K562 (cell line): ENCODE measurements around the gene NDRG4. TPM values are rescaled to one million over a fixed set of nuclear protein-coding genes. Genes with fewer than 3 reads are reported as not detected.

Experiments used
- ATAC-seq: fragments of 200-7000 bp; cut with Tn5 transposase; 3 replicates; pipeline ENCODE4 v1.9.1; 2020; ENCODE audit warnings: moderate library complexity
- BruUV-seq: library from RNA; stranded (reverse); fragments of 400-500 nt; replicated peaks from 2 replicates; lab custom pipeline; 2021; lab: Mats Ljungman, UMichigan
- CTCF ChIA-PET: fragments of 300-600 bp; formaldehyde crosslinking; extraction: SDS; loops from one replicate; lab custom pipeline; 2021; ENCODE audit warnings: low intra/inter-chr PET ratio; lab: Yijun Ruan, JAX
- POLR2A ChIA-PET: fragments of 300-600, 350-650 bp; sonication (Branson Sonifier 250); formaldehyde crosslinking; extraction: SDS; loops from one replicate; lab custom pipeline; 2021; ENCODE audit warnings: antibody characterized with exemption, inconsistent platforms; lab: Yijun Ruan, JAX
- DNase-seq, 4 experiments: peaks; one replicate each; pipeline versions ENCODE4 v3.0.0 to v3.0.0-alpha.2; 2011 to 2018; ENCODE audit warnings: low spot score in 3 of 4, mixed read lengths in 3 of 4; ENCODE audit errors: extremely low read depth in 1 of 4
- FAIRE-seq: peaks from 2 replicates; lab custom pipeline; 2011; peaks lifted over from hg19 to GRCh38; lab: Jason Lieb, UNC
- H2AFZ ChIP-seq: 2 replicates; pipeline ENCODE4 v1.6.0; 2011; ENCODE audit warnings: low read depth, low read length, control low read depth, inconsistent platforms
- H3K27ac ChIP-seq: fragments of 200-600 bp; 3 replicates; pipeline ENCODE4 v1.8.0; 2011; ENCODE audit warnings: low read depth, mild to moderate bottlenecking, control low read depth, inconsistent platforms, low read length, moderate library complexity, mixed read lengths; ENCODE audit errors: extremely low read depth
- H3K27me3 ChIP-seq, 2 experiments: fragments of 300-600 bp in 1 of 2; 2 replicates in 1 of 2; 3 replicates in 1 of 2; pipeline versions ENCODE4 v1.6.0 to v1.8.0; 2011; ENCODE audit warnings: inconsistent platforms in 2 of 2, low read length in 2 of 2, mild to moderate bottlenecking in 1 of 2, mixed read lengths in 1 of 2, moderate library complexity in 1 of 2; ENCODE audit not compliant: control insufficient read depth in 2 of 2, insufficient read depth in 2 of 2
- H3K36me3 ChIP-seq: fragments of 300-600 bp; 3 replicates; pipeline ENCODE4 v1.8.0; 2011; ENCODE audit warnings: mild to moderate bottlenecking, low read length, inconsistent platforms; ENCODE audit not compliant: control insufficient read depth, insufficient read depth
- H3K4me1 ChIP-seq, 2 experiments: fragments of 200-600 bp in 1 of 2; replicated peaks in 1 of 2; 2 replicates in 1 of 2; 3 replicates in 1 of 2; pipeline versions ENCODE4 v1.5.1 to v1.8.0; 2011; ENCODE audit warnings: inconsistent platforms in 2 of 2, low read length in 2 of 2, mild to moderate bottlenecking in 1 of 2, mixed read lengths in 1 of 2, moderate library complexity in 1 of 2; ENCODE audit not compliant: control insufficient read depth in 2 of 2, insufficient read depth in 2 of 2
- H3K4me2 ChIP-seq: 2 replicates; pipeline ENCODE4 v1.6.1; 2011; ENCODE audit warnings: low read length, control low read depth, inconsistent platforms, mixed read lengths; ENCODE audit not compliant: insufficient read depth
- H3K4me3 ChIP-seq: fragments of 200-600 bp; sonication (generic), shearing (Covaris generic); 2 replicates; pipeline ENCODE4 v1.5.1; 2016; ENCODE audit warnings: control low read depth, inconsistent platforms
- H3K79me2 ChIP-seq: fragments of 200-600 bp; 3 replicates; pipeline ENCODE4 v1.8.0; 2011; ENCODE audit warnings: low read length, inconsistent platforms; ENCODE audit not compliant: control insufficient read depth, insufficient read depth
- H3K9ac ChIP-seq, 2 experiments: 2 replicates each; pipeline versions ENCODE4 v1.6.0 to v1.6.1; 2011; ENCODE audit warnings: low read depth in 2 of 2, low read length in 2 of 2, control low read depth in 1 of 2, inconsistent platforms in 1 of 2, mild to moderate bottlenecking in 1 of 2, mixed read lengths in 1 of 2; ENCODE audit not compliant: insufficient read depth in 1 of 2
- H3K9me1 ChIP-seq: one replicate; pipeline ENCODE4 v1.6.0; 2011; ENCODE audit warnings: inconsistent platforms, mild to moderate bottlenecking, low read length, moderate library complexity; ENCODE audit not compliant: control insufficient read depth, insufficient read depth
- H3K9me3 ChIP-seq: replicated peaks from 2 replicates; pipeline ENCODE4 v1.5.1; 2011; ENCODE audit warnings: low read depth, low read length, inconsistent platforms; ENCODE audit not compliant: control insufficient read depth, insufficient read depth
- H4K20me1 ChIP-seq: replicated peaks from 2 replicates; pipeline ENCODE4 v1.6.1; 2011; ENCODE audit warnings: low read length, inconsistent platforms, mixed read lengths; ENCODE audit not compliant: control insufficient read depth, insufficient read depth
- BHLHE40 ChIP-seq: IDR thresholded peaks from 2 replicates; pipeline ENCODE4 v1.6.1; 2011; ENCODE audit warnings: low read length, improper control_type of control experiment
- DPF2 ChIP-seq: fragments of 450-650 bp; IDR thresholded peaks from 2 replicates; pipeline ENCODE4 v1.6.1; 2016
- NFE2 ChIP-seq: IDR thresholded peaks from 2 replicates; pipeline ENCODE4 v1.6.1; 2014; ENCODE audit warnings: antibody characterized with exemption, low read depth
- NFE2L1 ChIP-seq: fragments of 450-650 bp; IDR thresholded peaks from 2 replicates; pipeline ENCODE4 v1.6.1; 2016; ENCODE audit warnings: missing genetic modification characterization, low read depth, mild to moderate bottlenecking, missing compliant biosample characterization, moderate library complexity, borderline replicate concordance
- NFIX ChIP-seq: fragments of 250-450 bp; sonication (Bioruptor Pico); IDR thresholded peaks from 2 replicates; pipeline ENCODE4 v1.4.0; 2020; ENCODE audit warnings: low read depth, mild to moderate bottlenecking, moderate library complexity
- POLR2G ChIP-seq: fragments of 200-400 bp; formaldehyde crosslinking; IDR thresholded peaks from 2 replicates; pipeline ENCODE4 v1.6.1; 2017; ENCODE audit warnings: low read depth, mild to moderate bottlenecking, antibody characterized with exemption, low read length, moderate library complexity
- PTTG1 ChIP-seq: fragments of 450-650 bp; IDR thresholded peaks from 2 replicates; pipeline ENCODE4 v1.6.1; 2016; ENCODE audit warnings: low read depth, mild to moderate bottlenecking, missing genetic modification characterization, missing compliant biosample characterization
- RBM15 ChIP-seq: fragments of 200-400 bp; formaldehyde crosslinking; IDR thresholded peaks from 2 replicates; pipeline ENCODE4 v1.6.1; 2018; ENCODE audit warnings: mild to moderate bottlenecking, low read length, moderate library complexity; ENCODE audit not compliant: insufficient read depth
- SNIP1 ChIP-seq: fragments of 450-650 bp; IDR thresholded peaks from 2 replicates; pipeline ENCODE4 v1.7.1; 2017; ENCODE audit warnings: low read depth, mild to moderate bottlenecking
- TRIM24 ChIP-seq, 2 experiments: fragments of 450-650 bp; IDR thresholded peaks; 2 replicates each; pipeline ENCODE4 v1.6.1; 2016
- XRCC4 ChIP-seq: IDR thresholded peaks from one replicate; pipeline ENCODE4 v1.6.1; 2011; ENCODE audit not compliant: insufficient read depth, insufficient read length; ENCODE audit errors: extremely low read depth
- ZKSCAN8 ChIP-seq: fragments of 200-800 bp; sonication (Bioruptor generic); IDR thresholded peaks from 2 replicates; pipeline ENCODE4 v1.6.1; 2016; ENCODE audit warnings: missing genetic modification characterization, missing compliant biosample characterization
- ZNF224 ChIP-seq: sonication (generic); formaldehyde crosslinking; IDR thresholded peaks from 2 replicates; pipeline ENCODE4 v1.8.0; 2022; ENCODE audit warnings: mild to moderate bottlenecking, missing genetic modification reagents
- ZNF24 ChIP-seq: fragments of 450-650 bp; IDR thresholded peaks from 2 replicates; pipeline ENCODE4 v1.6.1; 2016
- ZNF253 ChIP-seq: fragments of 250-450 bp; sonication (Bioruptor Pico); conservative IDR thresholded peaks from 2 replicates; pipeline ENCODE4 v1.6.1; 2021; ENCODE audit warnings: mild to moderate bottlenecking
- ZNF263 ChIP-seq: sonication (generic); formaldehyde crosslinking; IDR thresholded peaks from 2 replicates; pipeline ENCODE4 v1.8.0; 2022; ENCODE audit warnings: mild to moderate bottlenecking, missing genetic modification reagents, borderline replicate concordance
- ZNF586 ChIP-seq: fragments of 450-650 bp; formaldehyde crosslinking; conservative IDR thresholded peaks from 2 replicates; pipeline ENCODE4 v1.4.0; 2020; ENCODE audit warnings: mild to moderate bottlenecking, moderate library complexity
- WGBS: fragments of 100-300 bp; shearing (Covaris generic); methylation state at CpG from one replicate; pipeline ENCODE4 v1.1.6; 2016; ENCODE audit warnings: low coverage, mixed read lengths; ENCODE audit not compliant: insufficient coverage; ENCODE audit errors: missing lambda C conversion rate; 5-methylcytosine and 5-hydroxymethylcytosine counted together
- in situ Hi-C: fragments of 300-500 bp; cut with MboI; formaldehyde crosslinking; loops from 4 replicates; pipeline ENCODE4 v1.15.0; 2018; ENCODE audit warnings: inconsistent platforms, mixed read lengths
- intact Hi-C: fragments of 100-400 bp; cut with micrococcal nuclease; formaldehyde crosslinking; loops from 2 replicates; pipeline ENCODE4 v1.14.2; 2022
- polyA plus RNA-seq, 8 experiments: library from polyadenylated mRNA; depleted of rRNA in 4 of 8; stranded (reverse) in 5 of 8; unstranded in 3 of 8; fragments of >200 nt; fragmentation: Nextera tagmentation in 2 of 8; fragmentation: Illumina TruSeq in 1 of 8; extraction: Ambion mirVana in 2 of 8; extraction: Trizol in 1 of 8; gene quantifications; 2 replicates each; pipeline versions ENCODE4 v1.2.1 to v1.2.3, GENCODE V29; 2011 to 2014; ENCODE audit warnings: inconsistent platforms in 1 of 8, missing spikeins in 1 of 8
- total RNA-seq, 7 experiments: library from RNA; depleted of rRNA in 6 of 7; stranded (reverse); fragments of >200 nt in 6 of 7; fragmentation: Illumina TruSeq in 2 of 7; extraction: Trizol in 2 of 7; gene quantifications; 2 replicates each; pipeline versions ENCODE4 v1.2.1 to v1.2.3, GENCODE V29; 2011 to 2021; ENCODE audit warnings: low replicate concordance in 1 of 7
- TF ChIP-seq, protein P1 (sequence below): fragments of 450-650 bp; IDR thresholded peaks from 2 replicates; pipeline ENCODE4 v1.6.1; 2016; ENCODE audit warnings: antibody characterized with exemption
- TF ChIP-seq, protein P2 (sequence below), 3 experiments: IDR thresholded peaks in 2 of 3; conservative IDR thresholded peaks in 1 of 3; 2 replicates each; pipeline ENCODE4 v1.5.1; 2011 to 2012; ENCODE audit warnings: low read length in 3 of 3, mild to moderate bottlenecking in 3 of 3, control low read depth in 2 of 3, improper control_type of control experiment in 1 of 3, inconsistent platforms in 1 of 3, low read depth in 1 of 3, mixed read lengths in 1 of 3, moderate library complexity in 1 of 3; ENCODE audit not compliant: insufficient read depth in 2 of 3
- TF ChIP-seq, protein P3 (sequence below): sonication (generic); formaldehyde crosslinking; IDR thresholded peaks from 2 replicates; pipeline ENCODE4 v1.8.1; 2022; ENCODE audit warnings: missing genetic modification reagents

The NDRG4 gene
- total and polyA plus RNA-seq, 9 of the 15 experiments (the other 6 are each of a cell fraction or from before 2014, with no cell fraction given): 0.06 to 0.95 (median 0.28) TPM

DNA sequence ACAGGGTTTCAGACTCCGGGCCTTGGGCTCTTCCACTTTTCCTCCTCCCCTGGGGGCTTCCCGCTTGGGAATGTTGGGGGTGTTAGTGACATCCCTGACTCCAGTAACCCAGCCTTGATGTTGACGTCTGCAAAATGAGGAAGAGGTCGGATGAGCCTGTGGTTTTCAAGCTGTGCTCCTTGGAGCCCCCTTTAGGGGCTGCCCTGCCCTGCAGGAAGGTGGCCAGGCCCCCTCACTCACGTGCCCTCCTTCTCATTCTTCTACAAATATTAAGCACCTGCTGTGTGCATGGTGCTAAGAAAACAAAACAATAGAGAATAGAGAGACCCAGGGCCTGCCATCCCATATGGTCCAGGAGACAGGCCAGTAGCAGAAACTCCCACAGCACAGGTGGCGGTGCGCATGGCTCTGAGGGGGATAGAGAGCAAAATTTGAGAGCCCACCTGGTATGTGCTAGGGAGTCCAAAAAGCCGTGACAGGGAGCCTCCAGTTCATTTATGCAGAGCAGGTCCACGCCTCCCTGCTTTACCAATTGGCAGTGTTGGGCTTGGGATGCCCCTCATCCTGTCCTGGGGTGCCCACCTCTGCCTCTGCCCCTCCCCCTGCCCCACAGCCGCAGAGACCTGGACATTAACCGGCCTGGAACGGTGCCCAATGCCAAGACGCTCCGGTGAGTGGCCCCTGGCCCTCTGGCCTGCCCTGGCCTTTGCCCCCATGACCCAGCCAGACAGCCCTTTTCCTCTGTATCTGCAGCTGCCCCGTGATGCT lies 7.4 kb downstream of the NDRG4 start:
- 25% methylated on average over 10 of the region's 15 CpGs for WGBS
- no peak overlapping the region for H3K9ac ChIP-seq
- H2AFZ ChIP-seq: no peak overlapping the region
- DNase-seq (no peak), ATAC-seq (no peak), FAIRE-seq (no peak)
- ChIA-PET POLR2A (interaction anchor here (1.3 to 1.5 kb wide), 2 partner anchors 10 to 12 kb away, joined by 4 to 5 read pairs; no protein-coding TSS in a partner anchor), CTCF (no interaction called here)
- no TSS peak for BruUV-seq
- H3K9me1 ChIP-seq: no peaks in the 10 kb centered on the region
- H3K27me3 ChIP-seq: no peaks in the 10 kb centered on the region
- in situ Hi-C loops: no loop called here
- no peaks in the 10 kb centered on the region for H3K36me3 ChIP-seq
- H3K27ac ChIP-seq: no peak overlapping the region
- H3K9me3 ChIP-seq: no peaks in the 10 kb centered on the region
- no peaks in the 10 kb centered on the region; the same call in 1 of the 2 replicates for H4K20me1 ChIP-seq
- intact Hi-C loops: no loop called here
- peaks cover 0 to 35% of the 10 kb centered on the region in 2 experiments; a peak in 3 of 5 replicates for H3K4me1 ChIP-seq
- H3K4me2 ChIP-seq: no peak overlapping the region
- no peak overlapping the region for H3K4me3 ChIP-seq
- H3K79me2 ChIP-seq: no peaks in the 10 kb centered on the region
- TF ChIP-seq NFE2L1 (tag) (no peak), BHLHE40 (peak; percentile 74), NFIX (no peak), TRIM24 (IDR thresholded peaks at IDR 0.05) (no peak), PTTG1 (tag) (no peak), ZNF224 (no peak), XRCC4 (no peak), ZKSCAN8 (CRISPR knock-in tag) (0 out of 2 replicates have a peak, but pooled peaks have one; percentile 52), DPF2 (no peak), SNIP1 (no peak), POLR2G (peak; percentile 25; the same call in 1 of the 2 replicates), ZNF24 (no peak), ZNF586 (CRISPR knock-in tag) (no peak), ZNF263 (no peak), NFE2 (no peak), ZNF253 (CRISPR knock-in tag) (no peak), RBM15 (no peak)
- TF ChIP-seq, protein P1, sequence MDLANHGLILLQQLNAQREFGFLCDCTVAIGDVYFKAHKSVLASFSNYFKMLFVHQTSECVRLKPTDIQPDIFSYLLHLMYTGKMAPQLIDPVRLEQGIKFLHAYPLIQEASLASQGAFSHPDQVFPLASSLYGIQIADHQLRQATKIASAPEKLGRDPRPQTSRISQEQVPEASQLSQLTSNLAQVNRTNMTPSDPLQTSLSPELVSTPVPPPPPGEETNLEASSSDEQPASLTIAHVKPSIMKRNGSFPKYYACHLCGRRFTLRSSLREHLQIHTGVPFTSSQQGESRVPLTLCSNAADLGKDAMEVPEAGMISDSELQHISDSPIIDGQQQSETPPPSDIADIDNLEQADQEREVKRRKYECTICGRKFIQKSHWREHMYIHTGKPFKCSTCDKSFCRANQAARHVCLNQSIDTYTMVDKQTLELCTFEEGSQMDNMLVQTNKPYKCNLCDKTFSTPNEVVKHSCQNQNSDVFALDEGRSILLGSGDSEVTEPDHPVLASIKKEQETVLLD: no peak
- TF ChIP-seq, protein P2, sequence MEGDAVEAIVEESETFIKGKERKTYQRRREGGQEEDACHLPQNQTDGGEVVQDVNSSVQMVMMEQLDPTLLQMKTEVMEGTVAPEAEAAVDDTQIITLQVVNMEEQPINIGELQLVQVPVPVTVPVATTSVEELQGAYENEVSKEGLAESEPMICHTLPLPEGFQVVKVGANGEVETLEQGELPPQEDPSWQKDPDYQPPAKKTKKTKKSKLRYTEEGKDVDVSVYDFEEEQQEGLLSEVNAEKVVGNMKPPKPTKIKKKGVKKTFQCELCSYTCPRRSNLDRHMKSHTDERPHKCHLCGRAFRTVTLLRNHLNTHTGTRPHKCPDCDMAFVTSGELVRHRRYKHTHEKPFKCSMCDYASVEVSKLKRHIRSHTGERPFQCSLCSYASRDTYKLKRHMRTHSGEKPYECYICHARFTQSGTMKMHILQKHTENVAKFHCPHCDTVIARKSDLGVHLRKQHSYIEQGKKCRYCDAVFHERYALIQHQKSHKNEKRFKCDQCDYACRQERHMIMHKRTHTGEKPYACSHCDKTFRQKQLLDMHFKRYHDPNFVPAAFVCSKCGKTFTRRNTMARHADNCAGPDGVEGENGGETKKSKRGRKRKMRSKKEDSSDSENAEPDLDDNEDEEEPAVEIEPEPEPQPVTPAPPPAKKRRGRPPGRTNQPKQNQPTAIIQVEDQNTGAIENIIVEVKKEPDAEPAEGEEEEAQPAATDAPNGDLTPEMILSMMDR (IDR thresholded peaks at IDR 0.05 in 2 of 3, conservative IDR thresholded peaks at IDR 0.05 in 1 of 3; ENCODE audit: insufficient read depth in 2 of 3, low read depth in 1 of 3, low read length in 3 of 3): 0 out of 6 replicates have a peak, but pooled peaks of 1 of the 3 experiments have one; percentile 26
- TF ChIP-seq, protein P3, sequence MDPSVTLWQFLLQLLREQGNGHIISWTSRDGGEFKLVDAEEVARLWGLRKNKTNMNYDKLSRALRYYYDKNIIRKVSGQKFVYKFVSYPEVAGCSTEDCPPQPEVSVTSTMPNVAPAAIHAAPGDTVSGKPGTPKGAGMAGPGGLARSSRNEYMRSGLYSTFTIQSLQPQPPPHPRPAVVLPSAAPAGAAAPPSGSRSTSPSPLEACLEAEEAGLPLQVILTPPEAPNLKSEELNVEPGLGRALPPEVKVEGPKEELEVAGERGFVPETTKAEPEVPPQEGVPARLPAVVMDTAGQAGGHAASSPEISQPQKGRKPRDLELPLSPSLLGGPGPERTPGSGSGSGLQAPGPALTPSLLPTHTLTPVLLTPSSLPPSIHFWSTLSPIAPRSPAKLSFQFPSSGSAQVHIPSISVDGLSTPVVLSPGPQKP (CRISPR knock-in tag): no peak
